HFFc6 (cell line): ENCODE results near the gene RBFOX2. TPM values are rescaled to one million over a fixed set of nuclear protein-coding genes. Genes with fewer than 3 reads are reported as not detected.

Source experiments
- DNase-seq: peaks from one replicate; pipeline ENCODE4 v3.0.0-alpha.2; 2018
- H3K27ac Mint-ChIP-seq: 2 replicates; pipeline ENCODE4 v1.8.0; 2020; ENCODE audit warnings: mild to moderate bottlenecking, mixed read lengths
- H3K27me3 Mint-ChIP-seq: 2 replicates; pipeline ENCODE4 v1.8.0; 2021; ENCODE audit warnings: mild to moderate bottlenecking, moderate library complexity, mixed read lengths; ENCODE audit not compliant: insufficient read depth
- H3K36me3 Mint-ChIP-seq: 2 replicates; pipeline ENCODE4 v1.8.0; 2021; ENCODE audit warnings: low read depth, mixed read lengths
- H3K4me1 Mint-ChIP-seq: 2 replicates; pipeline ENCODE4 v1.8.0; 2020; ENCODE audit warnings: low read depth, mixed read lengths
- H3K4me3 Mint-ChIP-seq: 2 replicates; pipeline ENCODE4 v1.8.0; 2020; ENCODE audit warnings: mild to moderate bottlenecking, moderate library complexity, mixed read lengths
- H3K9me3 Mint-ChIP-seq: 2 replicates; pipeline ENCODE4 v1.8.0; 2020; ENCODE audit warnings: mild to moderate bottlenecking, mixed read lengths
- total RNA-seq, 6 experiments: library from RNA; stranded (reverse); fragmentation: NEBNext Ultra II Directional; extraction: Animal tissue kit (Norgen Biotek cat#: 25700); gene quantifications; 2 replicates in 1 of 6; 3 replicates in 5 of 6; pipeline ENCODE4 v1.2.3, GENCODE V29; 2021
- TF ChIP-seq, protein P1 (sequence below): fragments of 200-600 bp; sonication (generic); IDR thresholded peaks from 2 replicates; pipeline ENCODE4 v1.5.0; 2021; ENCODE audit warnings: antibody characterized with exemption, mild to moderate bottlenecking

The RBFOX2 gene
- total RNA-seq, 6 experiments from 2014 or later, result 139 to 165 (median 155) TPM

DNA sequence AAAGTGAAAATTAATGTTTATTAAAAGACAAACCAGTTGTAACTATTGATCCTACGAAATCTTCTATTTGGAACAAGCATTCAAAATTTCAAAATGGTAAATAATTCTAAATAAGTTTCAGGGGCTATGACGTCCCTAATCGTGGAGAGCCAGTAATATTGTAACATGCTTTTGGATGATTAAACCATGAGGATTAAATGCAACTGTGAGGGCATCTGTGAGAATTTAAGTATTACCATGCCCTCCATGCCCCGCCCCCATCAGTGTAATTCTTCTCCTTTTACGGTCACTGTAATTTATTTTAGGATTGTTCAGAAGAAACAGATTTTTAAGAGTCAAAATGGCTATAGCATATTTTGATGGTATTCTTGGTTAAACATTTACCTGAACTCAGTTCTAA lies 177.8 kb downstream of the RBFOX2 start:
- no peaks in the 10 kb centered on the region for H3K4me1 Mint-ChIP-seq

DNA sequence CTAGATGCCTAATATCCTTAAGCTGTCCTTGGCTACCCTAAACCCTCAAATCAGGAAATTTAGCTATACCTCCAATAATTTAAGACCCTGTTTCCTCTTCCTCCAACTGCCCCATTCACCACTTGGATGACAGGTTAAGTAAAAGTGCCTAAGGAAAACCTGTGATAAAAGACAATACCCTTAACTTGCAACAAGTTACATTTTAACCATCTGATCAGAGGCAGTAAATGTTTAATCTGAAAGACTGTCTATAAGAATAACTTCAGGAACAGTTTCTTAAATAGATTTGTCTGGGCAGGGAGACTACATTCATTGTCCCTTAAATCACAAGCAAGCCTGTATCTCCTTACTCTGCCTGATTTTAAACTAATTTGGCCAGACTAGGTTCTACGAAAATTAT lies 181.8 kb downstream of the RBFOX2 start:
- H3K4me3 Mint-ChIP-seq, result no peak overlapping the region
- peaks cover 28% of the 10 kb centered on the region for H3K4me1 Mint-ChIP-seq
- no peaks in the 10 kb centered on the region for H3K36me3 Mint-ChIP-seq
- no peak for DNase-seq
- no peaks in the 10 kb centered on the region for H3K27me3 Mint-ChIP-seq
- H3K9me3 Mint-ChIP-seq, result no peaks in the 10 kb centered on the region
- TF ChIP-seq, protein P1, sequence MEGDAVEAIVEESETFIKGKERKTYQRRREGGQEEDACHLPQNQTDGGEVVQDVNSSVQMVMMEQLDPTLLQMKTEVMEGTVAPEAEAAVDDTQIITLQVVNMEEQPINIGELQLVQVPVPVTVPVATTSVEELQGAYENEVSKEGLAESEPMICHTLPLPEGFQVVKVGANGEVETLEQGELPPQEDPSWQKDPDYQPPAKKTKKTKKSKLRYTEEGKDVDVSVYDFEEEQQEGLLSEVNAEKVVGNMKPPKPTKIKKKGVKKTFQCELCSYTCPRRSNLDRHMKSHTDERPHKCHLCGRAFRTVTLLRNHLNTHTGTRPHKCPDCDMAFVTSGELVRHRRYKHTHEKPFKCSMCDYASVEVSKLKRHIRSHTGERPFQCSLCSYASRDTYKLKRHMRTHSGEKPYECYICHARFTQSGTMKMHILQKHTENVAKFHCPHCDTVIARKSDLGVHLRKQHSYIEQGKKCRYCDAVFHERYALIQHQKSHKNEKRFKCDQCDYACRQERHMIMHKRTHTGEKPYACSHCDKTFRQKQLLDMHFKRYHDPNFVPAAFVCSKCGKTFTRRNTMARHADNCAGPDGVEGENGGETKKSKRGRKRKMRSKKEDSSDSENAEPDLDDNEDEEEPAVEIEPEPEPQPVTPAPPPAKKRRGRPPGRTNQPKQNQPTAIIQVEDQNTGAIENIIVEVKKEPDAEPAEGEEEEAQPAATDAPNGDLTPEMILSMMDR, result no peak
- no peak overlapping the region for H3K27ac Mint-ChIP-seq

More for the DNA sequence above, 177.8 kb downstream of the RBFOX2 start:
- DNase-seq, result no peak
- no peaks in the 10 kb centered on the region for H3K27me3 Mint-ChIP-seq
- no peaks in the 10 kb centered on the region for H3K36me3 Mint-ChIP-seq
- H3K27ac Mint-ChIP-seq, result no peak overlapping the region
- H3K9me3 Mint-ChIP-seq, result no peaks in the 10 kb centered on the region
- TF ChIP-seq, protein P1, result no peak
- H3K4me3 Mint-ChIP-seq, result no peak overlapping the region

DNA sequence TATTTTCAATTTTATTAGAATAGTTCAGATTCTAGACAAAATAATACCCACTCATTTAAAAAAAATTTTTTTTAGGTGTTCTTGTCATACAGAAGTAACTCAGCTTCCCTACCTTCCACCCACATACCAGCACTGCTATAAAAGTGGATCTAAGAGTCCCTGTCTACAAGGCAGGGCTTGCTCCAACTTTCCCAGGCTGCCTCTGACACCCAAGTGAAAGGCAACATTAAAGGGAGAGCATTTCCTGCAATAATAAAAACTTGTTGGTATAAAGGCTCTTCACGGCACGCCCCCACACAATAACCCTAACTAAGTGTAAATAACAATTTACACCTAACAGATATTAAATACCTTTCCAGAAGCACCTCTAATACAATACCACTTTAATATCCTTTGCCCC lies 183.7 kb downstream of the RBFOX2 start:
- TF ChIP-seq, protein P1, result no peak
- no peak overlapping the region for H3K4me3 Mint-ChIP-seq
- H3K4me1 Mint-ChIP-seq, result peaks cover 36% of the 10 kb centered on the region
- no peaks in the 10 kb centered on the region for H3K9me3 Mint-ChIP-seq
- H3K36me3 Mint-ChIP-seq, result no peaks in the 10 kb centered on the region
- H3K27me3 Mint-ChIP-seq, result no peaks in the 10 kb centered on the region; the same call in 1 of the 2 replicates
- no peak overlapping the region for H3K27ac Mint-ChIP-seq
- DNase-seq, result no peak

DNA sequence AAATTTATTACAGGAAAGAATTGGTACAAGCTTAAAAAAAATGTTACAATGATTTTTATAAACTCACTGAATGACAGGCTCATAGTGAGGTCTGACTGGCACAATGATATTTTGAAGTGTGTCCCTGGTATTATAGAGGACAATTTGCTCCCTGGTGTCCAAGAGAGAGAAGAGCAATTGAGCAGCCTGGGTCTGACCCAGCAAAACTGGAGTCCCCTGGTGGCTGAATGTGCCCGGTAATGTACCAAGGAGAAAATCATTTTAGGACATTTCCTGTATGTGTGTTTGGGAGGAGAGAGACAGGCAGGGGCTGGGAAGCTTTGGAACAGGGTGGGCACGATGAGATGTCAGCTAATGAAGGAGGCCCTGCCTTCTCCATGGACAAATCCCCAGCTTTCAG lies 185.7 kb downstream of the RBFOX2 start:
- H3K27ac Mint-ChIP-seq, result peak overlapping the region; percentile 65
- H3K4me3 Mint-ChIP-seq, result no peak overlapping the region
- H3K27me3 Mint-ChIP-seq, result no peaks in the 10 kb centered on the region; the same call in 1 of the 2 replicates
- DNase-seq, result peak; percentile 56
- H3K36me3 Mint-ChIP-seq, result no peaks in the 10 kb centered on the region
- H3K4me1 Mint-ChIP-seq, result peaks cover 36% of the 10 kb centered on the region
- TF ChIP-seq, protein P1, result peak; percentile 83
- H3K9me3 Mint-ChIP-seq, result no peaks in the 10 kb centered on the region

DNA sequence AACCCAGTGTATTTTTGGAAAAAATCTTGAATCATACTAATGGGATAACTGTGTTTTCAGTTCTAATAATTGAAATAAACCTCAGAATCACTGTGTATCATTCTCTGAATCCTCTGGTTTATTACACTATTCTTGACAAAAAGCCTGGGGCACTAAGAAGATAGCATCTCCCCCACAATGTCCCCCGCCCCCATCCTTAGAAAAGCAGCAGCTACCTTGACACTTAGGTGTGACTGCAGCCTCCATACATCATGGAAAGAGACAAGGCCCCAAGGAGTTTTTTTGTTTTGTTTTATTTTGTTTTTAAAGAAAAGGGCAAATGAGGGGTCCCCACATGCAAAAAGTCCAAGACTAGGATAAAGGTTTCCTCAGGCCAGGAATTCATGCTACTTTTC lies 186.1 kb downstream of the RBFOX2 start:
- no peaks in the 10 kb centered on the region; the same call in 1 of the 2 replicates for H3K27me3 Mint-ChIP-seq
- H3K27ac Mint-ChIP-seq, result peak overlapping the region; percentile 65; the same call in 1 of the 2 replicates
- H3K4me3 Mint-ChIP-seq, result no peak overlapping the region
- TF ChIP-seq, protein P1, result no peak
- peaks cover 4% of the 10 kb centered on the region; the same call in 1 of the 2 replicates for H3K36me3 Mint-ChIP-seq
- H3K4me1 Mint-ChIP-seq, result peaks cover 41% of the 10 kb centered on the region
- DNase-seq, result no peak
- no peaks in the 10 kb centered on the region for H3K9me3 Mint-ChIP-seq
